ENCODE data around the gene IKBKE. TPM values are rescaled to one million over a fixed set of nuclear protein-coding genes. Genes with fewer than 3 reads are reported as not detected.

The IKBKE gene
- total RNA-seq, 2 donors from 2014 or later: 3.6 to 6.1 TPM

DNA sequence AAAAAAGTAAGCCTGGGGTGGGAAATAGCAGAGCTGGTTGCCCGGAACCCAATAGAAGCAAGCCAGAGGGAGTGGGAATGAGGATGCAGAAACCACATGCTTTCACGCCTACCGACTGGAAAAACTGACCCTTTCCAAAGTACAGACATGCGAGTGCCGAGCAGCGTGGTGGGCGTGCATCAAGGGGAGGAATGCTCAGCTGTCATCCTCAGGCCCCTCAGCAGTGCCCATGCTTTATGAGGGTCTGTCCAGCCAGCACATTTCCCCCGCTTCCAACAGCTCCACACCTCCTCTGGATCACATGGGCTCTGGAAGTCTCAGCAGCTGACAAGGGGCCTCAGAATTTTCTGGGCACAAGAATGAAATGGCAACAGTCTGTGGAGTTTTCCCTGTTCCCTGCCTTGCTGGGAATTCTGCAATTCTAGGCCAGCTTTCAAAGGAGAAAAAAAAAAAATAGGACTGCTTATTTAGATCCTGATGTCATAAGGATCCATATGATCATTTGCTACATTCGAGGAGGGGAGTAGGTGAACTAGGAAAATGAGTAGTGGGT lies 19.1 kb upstream of the IKBKE start:
- no peaks in the 10 kb centered on the region for H3K4me1 ChIP-seq (replicated peaks)
- no peak overlapping the region for H3K4me3 ChIP-seq
- H3K27me3 ChIP-seq (replicated peaks; ENCODE audit: insufficient read depth): no peaks in the 10 kb centered on the region
- no peaks in the 10 kb centered on the region for H3K9me3 ChIP-seq
- intact Hi-C loops (cut with DNase I): no loop called here
- no peak for DNase-seq (ENCODE audit: low spot score)
- no peaks in the 10 kb centered on the region for H3K36me3 ChIP-seq
- H3K27ac ChIP-seq: no peak overlapping the region
- 80% methylated on average over 9 of the region's 9 CpGs for WGBS
- TF ChIP-seq POLR2AphosphoS5 (IDR thresholded peaks at IDR 0.05) (no peak), POLR2A (IDR thresholded peaks at IDR 0.05) (no peak)
- TF ChIP-seq, protein P1, sequence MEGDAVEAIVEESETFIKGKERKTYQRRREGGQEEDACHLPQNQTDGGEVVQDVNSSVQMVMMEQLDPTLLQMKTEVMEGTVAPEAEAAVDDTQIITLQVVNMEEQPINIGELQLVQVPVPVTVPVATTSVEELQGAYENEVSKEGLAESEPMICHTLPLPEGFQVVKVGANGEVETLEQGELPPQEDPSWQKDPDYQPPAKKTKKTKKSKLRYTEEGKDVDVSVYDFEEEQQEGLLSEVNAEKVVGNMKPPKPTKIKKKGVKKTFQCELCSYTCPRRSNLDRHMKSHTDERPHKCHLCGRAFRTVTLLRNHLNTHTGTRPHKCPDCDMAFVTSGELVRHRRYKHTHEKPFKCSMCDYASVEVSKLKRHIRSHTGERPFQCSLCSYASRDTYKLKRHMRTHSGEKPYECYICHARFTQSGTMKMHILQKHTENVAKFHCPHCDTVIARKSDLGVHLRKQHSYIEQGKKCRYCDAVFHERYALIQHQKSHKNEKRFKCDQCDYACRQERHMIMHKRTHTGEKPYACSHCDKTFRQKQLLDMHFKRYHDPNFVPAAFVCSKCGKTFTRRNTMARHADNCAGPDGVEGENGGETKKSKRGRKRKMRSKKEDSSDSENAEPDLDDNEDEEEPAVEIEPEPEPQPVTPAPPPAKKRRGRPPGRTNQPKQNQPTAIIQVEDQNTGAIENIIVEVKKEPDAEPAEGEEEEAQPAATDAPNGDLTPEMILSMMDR (IDR thresholded peaks at IDR 0.05): no peak

DNA sequence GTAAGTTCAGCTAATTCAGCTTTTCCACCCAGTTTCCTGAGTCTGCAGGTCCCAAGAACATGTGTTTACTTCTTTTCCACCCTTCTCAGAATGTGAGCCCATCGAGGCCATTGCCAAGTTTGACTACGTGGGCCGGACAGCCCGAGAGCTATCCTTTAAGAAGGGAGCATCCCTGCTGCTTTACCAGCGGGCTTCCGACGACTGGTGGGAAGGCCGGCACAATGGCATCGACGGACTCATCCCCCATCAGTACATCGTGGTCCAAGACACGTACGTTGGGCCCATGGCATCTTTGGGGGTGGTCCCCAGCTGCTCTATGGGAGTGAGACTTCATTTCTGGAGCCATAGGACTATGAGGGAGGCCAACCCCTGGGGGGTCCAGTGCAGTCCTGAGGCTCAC lies 17.2 kb upstream of the IKBKE start:
- intact Hi-C loops (cut with DNase I): no loop called here

DNA sequence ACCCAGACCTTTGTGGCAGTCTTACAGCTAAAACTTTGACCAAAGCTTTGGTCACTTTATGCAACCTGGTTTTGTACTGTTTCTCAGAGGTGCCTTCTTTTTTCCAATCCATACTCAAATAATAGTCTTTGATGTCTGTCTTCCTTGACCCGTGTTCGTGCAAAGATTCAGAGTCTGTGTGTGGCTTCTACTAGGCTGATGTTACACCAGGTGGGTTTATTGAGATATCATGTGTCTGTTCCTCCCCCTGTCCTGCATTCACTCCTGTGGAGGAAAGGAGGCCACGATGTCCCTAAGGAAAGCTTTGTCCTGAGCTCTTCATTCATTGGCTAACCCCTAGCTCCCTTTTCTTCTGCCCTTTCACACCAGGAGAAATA lies 15.0 kb upstream of the IKBKE start:
- no peak for TF ChIP-seq POLR2A (IDR thresholded peaks at IDR 0.05)
- TF ChIP-seq, protein P1 (IDR thresholded peaks at IDR 0.05): no peak
- TF ChIP-seq POLR2AphosphoS5 (IDR thresholded peaks at IDR 0.05): no peak
- intact Hi-C loops (cut with DNase I): no loop called here
- H3K4me3 ChIP-seq: no peak overlapping the region
- H3K27me3 ChIP-seq (replicated peaks; ENCODE audit: insufficient read depth): no peaks in the 10 kb centered on the region
- H3K9me3 ChIP-seq: no peaks in the 10 kb centered on the region
- WGBS: 69% methylated on average over 3 of the region's 3 CpGs
- H3K36me3 ChIP-seq: no peaks in the 10 kb centered on the region
- no peak overlapping the region for H3K27ac ChIP-seq
- DNase-seq (ENCODE audit: low spot score): no peak
- no peaks in the 10 kb centered on the region for H3K4me1 ChIP-seq (replicated peaks)

More for the DNA sequence above, 17.2 kb upstream of the IKBKE start:
- Histone ChIP-seq H3K27me3 (replicated peaks; ENCODE audit: insufficient read depth) (no peaks in the 10 kb centered on the region), H3K36me3 (no peaks in the 10 kb centered on the region), H3K4me3 (no peak overlapping the region), H3K4me1 (replicated peaks) (no peaks in the 10 kb centered on the region), H3K9me3 (no peaks in the 10 kb centered on the region), H3K27ac (no peak overlapping the region)
- TF ChIP-seq POLR2A (IDR thresholded peaks at IDR 0.05) (no peak), POLR2AphosphoS5 (IDR thresholded peaks at IDR 0.05) (no peak)
- TF ChIP-seq, protein P1 (IDR thresholded peaks at IDR 0.05): no peak
- no peak for DNase-seq (ENCODE audit: low spot score)
- WGBS: 95% methylated on average over 13 of the region's 13 CpGs

DNA sequence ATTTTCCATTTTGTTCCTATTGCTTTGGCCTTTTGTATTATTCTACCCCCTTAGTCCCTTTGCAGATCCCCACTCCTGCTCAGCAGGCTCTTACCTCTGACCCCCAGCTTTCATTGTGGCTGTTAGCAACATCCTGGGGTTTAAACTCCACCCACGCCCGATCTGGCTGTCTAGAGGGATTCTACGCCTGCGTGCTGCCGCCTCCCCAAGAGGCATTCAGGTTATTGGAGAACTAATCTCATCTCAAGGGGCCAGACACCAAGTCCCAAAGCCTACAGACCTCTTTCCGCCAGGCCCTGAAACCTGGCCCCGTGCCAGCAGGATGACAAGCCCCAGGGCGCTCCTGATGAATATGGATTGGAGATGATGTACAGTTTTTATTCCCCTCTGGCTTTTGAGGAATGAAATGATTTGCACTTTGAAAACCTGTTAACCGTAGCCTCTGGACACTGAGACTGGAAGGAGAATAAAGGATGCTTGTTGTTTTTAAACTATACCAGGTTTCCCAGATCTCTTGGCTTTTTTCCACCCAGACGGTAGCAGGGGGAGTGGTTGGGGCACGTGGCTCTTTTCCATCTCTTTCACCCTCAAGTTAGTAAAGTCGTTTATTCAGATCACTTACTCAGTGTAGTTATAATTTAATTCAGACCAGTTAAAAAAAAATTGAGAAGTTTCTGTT lies 14.5 kb upstream of the IKBKE start:
- no peak for DNase-seq (ENCODE audit: low spot score)
- no peak for TF ChIP-seq POLR2AphosphoS5 (IDR thresholded peaks at IDR 0.05)
- TF ChIP-seq POLR2A (IDR thresholded peaks at IDR 0.05): no peak
- TF ChIP-seq, protein P1 (IDR thresholded peaks at IDR 0.05): no peak
- Histone ChIP-seq H3K36me3 (no peaks in the 10 kb centered on the region), H3K4me3 (no peak overlapping the region), H3K27me3 (replicated peaks; ENCODE audit: insufficient read depth) (no peaks in the 10 kb centered on the region), H3K4me1 (replicated peaks) (no peaks in the 10 kb centered on the region), H3K9me3 (no peaks in the 10 kb centered on the region), H3K27ac (no peak overlapping the region)
- intact Hi-C loops (cut with DNase I): no loop called here
- 43% methylated on average over 12 of the region's 12 CpGs for WGBS

Data from prostate gland (tissue), 2 donors.